GM18873 (cell line): ENCODE measurements around the gene RC3H2.
"Not testable (repeated sequence)": the region's sequence is repeated elsewhere in the genome, so short reads cannot be mapped to it uniquely, and the experiment has no call there.

ENCODE experiments used
- ATAC-seq: cut with Tn5 transposase; IDR thresholded peaks from one replicate; pipeline ENCODE4 v1.9.1; 2021; ENCODE audit warnings: mild to moderate bottlenecking, moderate library complexity, moderate number of reproducible peaks; ENCODE audit not compliant: unreplicated experiment, low FRiP score

Gene RC3H2

DNA sequence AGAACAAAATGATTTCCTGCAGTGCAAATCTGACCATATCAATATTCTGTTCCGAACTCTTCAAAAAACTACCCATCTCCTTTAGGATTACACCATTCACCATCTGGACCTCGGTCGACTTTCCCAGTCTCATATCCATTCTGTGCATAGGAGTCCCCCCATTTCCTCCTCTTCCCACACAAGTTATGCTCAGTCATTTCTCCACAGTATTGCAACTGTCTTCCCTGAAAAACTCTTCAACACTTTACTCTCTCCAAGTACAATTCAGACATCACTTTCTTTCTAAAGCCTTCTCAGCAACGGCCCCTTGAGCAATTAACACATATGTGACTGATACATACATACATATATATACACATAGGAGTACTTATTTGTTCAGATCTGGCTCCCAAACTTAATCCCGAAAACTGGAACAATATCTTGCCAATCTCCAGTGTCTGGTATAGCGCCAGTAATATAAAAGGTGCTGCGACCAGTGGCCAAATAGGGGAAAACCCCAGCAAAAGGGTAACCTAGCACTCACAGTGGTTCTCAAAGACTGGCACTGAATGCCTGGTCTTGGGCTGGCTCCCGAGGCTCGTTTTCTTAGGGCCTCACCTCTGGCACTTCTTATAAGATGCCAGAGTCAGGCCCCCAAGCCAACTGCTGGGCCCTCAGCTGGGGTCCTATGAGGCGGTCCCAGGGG, 25.5 kb upstream of the RC3H2 start:
- no peak for ATAC-seq

DNA sequence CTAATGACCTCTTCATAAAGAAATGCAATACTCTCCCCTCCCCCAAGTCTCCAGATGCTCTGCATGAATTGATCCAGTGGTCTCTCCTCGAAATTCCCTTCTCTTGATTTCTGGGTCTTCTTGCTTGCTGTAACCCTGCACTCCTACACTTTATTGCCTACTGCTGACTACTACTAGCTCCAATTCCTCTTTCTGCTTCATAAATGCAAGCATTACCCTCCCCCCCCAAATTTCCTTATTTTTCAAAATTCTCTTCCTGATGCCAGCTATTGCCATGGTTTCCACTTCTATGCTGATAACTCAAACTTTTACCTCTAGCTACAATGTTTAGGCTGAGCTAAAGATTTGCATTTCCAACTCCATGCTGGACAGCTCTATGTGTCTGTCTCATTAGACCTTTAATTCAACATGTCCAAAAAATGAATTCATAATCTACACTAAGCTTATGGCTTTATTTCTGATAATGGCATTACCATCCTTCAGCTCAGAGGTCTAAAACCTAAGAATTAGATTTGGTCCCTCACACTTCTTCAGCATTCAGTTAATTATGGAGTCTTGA, 24.7 kb upstream of the RC3H2 start:
- no peak for ATAC-seq

GRCh38 chr9:122923947-122924346, 18.8 kb upstream of the RC3H2 start:
- no peak for ATAC-seq

DNA sequence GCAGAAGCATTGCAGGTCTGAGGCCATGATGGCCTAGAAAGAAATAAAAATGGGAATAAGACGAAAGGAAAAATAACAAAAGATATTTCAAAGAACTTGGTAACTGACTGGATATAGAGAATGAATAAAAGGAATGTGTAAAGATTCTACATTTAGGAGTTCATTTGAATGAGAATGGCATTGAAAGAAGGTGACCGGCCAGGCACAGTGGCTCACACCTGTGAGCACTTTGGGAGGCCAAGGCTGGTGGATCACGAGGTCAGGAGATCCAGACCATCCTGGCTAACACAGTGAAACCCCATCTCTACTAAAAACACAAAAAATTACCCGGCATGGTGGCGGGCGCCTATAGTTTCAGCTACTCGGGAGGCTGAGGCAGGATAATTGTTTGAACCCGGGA, 17.6 kb upstream of the RC3H2 start:
- ATAC-seq = no peak

- no peak for ATAC-seq
These were observed 13.2 kb upstream of the RC3H2 start for GRCh38 chr9:122918310-122918709.

DNA sequence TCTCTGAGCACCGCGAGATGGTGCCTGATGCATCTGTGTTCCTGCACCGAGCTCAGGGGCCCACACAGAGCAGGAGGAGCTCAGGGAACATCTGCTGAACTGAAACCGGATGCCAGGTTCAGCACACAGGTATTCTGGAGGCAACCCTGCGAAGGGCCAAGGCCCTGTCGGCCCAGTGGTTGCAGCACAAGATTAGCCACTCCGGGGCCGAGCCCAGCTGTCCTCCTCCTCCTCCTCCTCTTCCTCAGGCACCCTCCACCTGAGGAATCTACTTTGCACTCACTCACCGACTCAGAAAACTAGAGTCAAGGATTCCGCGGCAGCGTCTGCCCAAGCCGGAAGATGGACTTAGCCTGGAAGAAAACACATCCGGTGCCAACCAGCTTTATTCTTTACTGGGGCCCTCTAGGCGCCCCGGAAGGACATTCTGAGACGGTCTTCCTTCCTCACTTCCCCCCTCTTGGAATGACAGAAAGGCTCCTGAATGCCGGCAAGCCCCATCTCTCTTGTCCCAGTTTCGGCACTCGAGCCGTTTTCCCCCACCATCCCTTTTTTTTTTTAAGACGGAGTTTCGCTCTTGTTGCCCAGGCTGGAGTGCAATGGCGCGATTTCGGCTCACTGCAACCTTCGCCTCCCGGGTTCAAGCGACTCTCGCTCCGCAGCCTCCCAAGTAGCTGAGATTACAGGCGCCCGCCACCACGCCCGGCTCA, 8.0 kb upstream of the RC3H2 start, which contains the start of gene ZBTB6:
Gene ZBTB6 (minus strand): TSS at position 360 of the 710 bp plus-strand sequence. CDS start 1,251 bp downstream, outside the sequence.
- ATAC-seq = peak; percentile 93

DNA sequence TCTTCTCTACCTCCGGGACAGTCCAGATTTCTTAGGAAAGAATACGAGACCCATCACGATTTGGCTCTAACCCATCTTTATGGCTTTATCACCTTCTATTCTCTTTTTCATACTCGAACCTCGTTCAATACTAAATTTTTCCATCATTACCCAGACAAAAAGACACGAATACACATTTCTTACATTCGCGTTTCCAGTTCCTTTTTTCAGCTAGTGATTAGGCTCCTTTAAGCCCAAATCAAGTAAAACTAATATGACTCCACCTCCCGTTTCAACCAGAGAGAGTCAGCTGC, 7.5 kb upstream of the RC3H2 start:
- no peak for ATAC-seq

GRCh38 chr9:122906122-122906521, 963 bp upstream of the RC3H2 start:
- ATAC-seq = not testable (repeated sequence)

DNA sequence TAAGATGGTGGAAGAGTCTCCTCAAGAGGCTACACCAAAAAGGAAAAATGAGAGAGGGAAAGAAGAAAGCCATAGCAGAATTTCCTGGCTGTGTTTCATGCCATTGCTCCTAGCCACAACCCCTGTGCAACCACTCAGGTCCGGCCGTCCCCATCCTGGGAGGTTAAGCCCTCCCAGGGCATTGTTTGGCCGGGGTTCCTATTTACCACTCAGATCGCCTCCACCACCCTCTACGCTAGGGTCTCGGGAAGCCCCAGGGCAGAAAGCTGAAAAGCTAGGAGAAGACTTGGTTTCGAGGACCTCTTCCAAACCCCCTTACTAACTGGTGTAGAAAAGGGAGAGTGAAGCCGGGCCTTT, 715 bp downstream of the RC3H2 start:
- ATAC-seq = peak; percentile 15

DNA sequence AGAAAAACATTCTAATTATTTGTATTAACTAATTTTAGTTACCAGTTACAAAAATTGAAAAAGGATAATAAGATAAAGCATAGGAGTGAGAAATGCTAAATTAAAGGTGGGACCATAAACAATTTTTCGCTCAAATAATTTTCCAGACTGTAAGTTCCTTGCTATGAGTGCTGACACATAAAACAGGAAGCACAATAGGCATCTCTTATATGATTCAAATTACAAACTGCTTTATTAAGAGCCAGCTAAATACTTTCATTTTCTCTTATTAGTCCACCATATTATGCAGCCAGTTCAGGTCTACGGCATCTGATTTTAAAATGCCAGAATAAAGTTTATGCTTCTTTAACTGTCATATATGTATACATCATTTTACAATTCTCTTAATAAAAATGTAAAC, 4.4 kb downstream of the RC3H2 start:
- no peak for ATAC-seq

DNA sequence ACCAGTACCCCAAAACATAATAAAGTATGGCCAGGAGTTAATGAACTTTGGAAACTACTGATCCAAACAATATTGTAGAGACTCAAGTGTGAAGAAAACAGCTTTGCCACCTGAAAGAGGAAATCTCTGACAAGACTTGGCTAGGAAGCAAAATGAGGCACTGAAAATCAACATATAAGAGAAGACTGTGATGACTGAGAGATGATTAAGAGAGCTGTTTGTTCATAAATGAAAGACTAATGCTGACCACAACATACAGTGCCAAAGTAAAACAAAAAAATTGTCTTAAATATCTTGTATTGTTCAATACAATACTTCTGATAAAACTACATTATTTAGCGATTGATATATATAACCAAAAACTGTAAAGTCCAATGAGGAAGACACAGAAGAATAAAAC, 7.2 kb downstream of the RC3H2 start:
- no peak for ATAC-seq

GRCh38 chr9:122888480-122888879, 16.7 kb downstream of the RC3H2 start:
- ATAC-seq = no peak

GRCh38 chr9:122883125-122883524, 22.0 kb downstream of the RC3H2 start:
- no peak for ATAC-seq

GRCh38 chr9:122879443-122879842, 25.7 kb downstream of the RC3H2 start:
- no peak for ATAC-seq

DNA sequence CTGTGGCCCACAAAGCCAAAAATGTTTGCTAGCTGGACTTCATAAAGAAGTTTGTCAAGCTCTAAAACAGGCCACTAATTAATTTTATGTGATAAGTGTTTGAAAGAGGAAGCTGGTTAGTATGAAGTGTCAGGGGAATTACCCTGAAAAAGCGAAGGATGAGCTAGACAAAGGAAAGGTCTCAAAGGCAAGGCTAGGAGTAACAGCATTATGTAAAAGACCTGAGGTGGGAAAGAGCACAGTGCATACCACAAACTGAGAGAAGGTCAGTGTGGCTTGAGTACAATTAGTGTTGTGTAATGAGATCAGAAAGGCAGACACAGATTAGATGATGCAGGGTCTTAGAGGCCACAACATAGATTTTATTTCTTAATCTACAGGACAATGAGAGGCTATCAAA, 29.6 kb downstream of the RC3H2 start:
- ATAC-seq = no peak

DNA sequence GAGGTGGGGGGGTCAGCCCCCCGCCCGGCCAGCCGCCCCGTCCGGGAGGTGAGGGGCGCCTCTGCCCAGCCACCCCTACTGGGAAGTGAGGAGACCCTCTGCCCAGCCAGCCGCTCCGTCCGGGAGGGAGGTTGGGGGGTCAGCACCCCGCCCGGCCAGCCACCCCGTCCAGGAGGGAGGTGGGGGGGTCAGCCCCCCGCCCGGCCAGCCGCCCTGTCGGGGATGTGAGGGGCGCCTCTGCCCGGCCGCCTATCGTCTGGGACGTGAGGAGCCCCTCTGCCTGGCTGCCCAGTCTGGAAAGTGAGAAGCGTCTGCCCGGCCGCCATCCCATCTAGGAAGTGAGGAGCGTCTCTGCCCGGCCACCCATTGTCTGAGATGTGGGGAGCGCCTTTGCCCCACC, 37.9 kb downstream of the RC3H2 start:
- ATAC-seq = not testable (repeated sequence)

DNA sequence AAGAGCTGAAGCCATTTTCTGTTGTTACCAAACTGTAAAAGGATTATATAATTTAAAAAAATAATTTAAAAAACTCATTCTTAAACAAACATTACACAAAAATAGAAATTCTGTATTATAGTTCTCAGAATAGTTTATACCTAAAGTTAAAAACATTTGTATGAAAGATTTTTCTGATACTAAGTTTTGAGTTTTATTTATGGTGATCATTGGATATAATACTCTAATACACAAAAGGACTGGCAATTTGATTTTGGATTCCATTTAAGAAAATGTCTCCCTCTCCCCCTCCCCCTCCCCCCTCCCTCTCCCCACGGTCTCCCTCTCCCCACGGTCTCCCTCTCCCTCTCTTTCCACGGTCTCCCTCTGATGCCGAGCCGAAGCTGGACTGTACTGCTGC, 39.1 kb downstream of the RC3H2 start:
- ATAC-seq = no peak

DNA sequence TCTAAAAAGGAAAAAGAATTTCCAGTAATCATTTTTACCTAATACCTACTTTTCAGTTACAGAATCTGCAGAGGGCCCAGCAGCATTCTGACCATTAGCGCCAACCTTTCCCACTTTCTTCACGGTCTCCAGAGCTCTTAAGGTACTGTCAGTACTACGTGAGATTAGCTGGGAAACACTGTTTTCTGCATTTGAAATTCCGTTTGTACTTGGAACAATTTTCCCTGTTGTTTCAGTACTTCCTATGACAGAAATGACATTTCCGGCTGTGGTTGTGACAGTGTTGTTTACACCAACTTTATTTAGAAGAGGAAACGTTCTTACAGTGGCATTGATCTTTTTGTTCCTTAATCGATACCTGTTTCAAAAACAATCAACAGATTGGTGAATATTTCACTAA, 39.9 kb downstream of the RC3H2 start:
- ATAC-seq = no peak

DNA sequence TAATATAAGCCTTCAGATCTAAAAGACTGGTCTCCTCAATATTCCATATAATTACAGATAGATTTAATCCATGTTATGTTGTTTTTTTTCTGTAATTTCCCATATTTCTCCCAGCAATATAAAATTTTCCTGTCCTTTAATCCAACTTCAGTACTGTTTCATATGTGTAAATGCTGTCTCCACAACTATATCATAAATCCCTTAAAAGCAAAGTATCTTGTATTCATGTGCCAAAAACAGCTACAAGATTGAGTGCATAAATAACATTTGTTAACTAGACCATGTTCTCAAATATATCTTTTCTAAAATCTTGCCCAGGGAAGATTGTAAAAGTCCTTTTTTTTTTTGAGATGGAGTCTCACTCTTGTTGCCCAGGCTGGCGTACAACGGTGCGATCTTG, 41.8 kb downstream of the RC3H2 start:
- ATAC-seq = no peak

- ATAC-seq = no peak
These were observed 44.6 kb downstream of the RC3H2 start for GRCh38 chr9:122860319-122861142.

DNA sequence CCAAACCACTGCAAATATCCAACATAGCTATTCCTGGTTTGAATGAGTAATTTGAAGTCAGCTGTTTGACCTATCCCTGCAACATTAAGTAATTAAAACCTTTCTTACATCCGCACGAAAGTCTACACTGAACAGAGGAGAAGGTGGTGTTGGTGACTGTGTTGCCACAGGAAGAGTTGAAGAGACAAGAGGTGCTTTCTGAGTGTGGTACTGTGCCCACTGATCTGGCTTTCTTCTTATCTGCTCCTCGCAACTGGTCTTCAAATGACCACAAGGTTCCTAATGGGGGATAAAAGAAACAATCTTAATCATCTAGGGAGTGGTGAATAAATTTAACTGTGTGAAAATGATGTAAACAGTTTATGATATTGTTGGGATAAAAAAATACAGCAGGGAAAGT, 47.3 kb downstream of the RC3H2 start:
- ATAC-seq = no peak
